Right kidney (tissue), 9 donors: ENCODE measurements around the gene ZNF160.
A peak's percentile ranks its signal among the peaks of the same experiment; 100 is the strongest.
"Not testable (repeated sequence)": the region's sequence is repeated elsewhere in the genome, so short reads cannot be mapped to it uniquely, and the experiment has no call there.

ENCODE experiments used
- DNase-seq: peaks from one replicate; pipeline ENCODE4 v3.0.0-alpha.2; 2016
- long read RNA-seq, 8 donors: transcript quantifications; one replicate each; lab custom pipeline, GENCODE V29; 2026

ZNF160 gene
- long read RNA-seq, donor 1, full-length matches to known transcripts, result 7 of 7 reads
- long read RNA-seq, donor 1, partial matches to known transcripts, result 0 of 7 reads
- long read RNA-seq, donor 1, other reads (novel, unspliced or antisense), result 0 of 7 reads
- long read RNA-seq, donor 2, full-length matches to known transcripts, result 2 of 2 reads
- long read RNA-seq, donor 2, partial matches to known transcripts, result 0 of 2 reads
- long read RNA-seq, donor 2, other reads (novel, unspliced or antisense), result 0 of 2 reads
- long read RNA-seq, donor 3, full-length matches to known transcripts, result 9 of 14 reads
- long read RNA-seq, donor 3, partial matches to known transcripts, result 5 of 14 reads
- long read RNA-seq, donor 3, other reads (novel, unspliced or antisense), result 0 of 14 reads
- long read RNA-seq, donor 4, full-length matches to known transcripts, result 17 of 17 reads
- long read RNA-seq, donor 4, partial matches to known transcripts, result 0 of 17 reads
- long read RNA-seq, donor 4, other reads (novel, unspliced or antisense), result 0 of 17 reads
- long read RNA-seq, donor 5, full-length matches to known transcripts, result 13 of 13 reads
- long read RNA-seq, donor 5, partial matches to known transcripts, result 0 of 13 reads
- long read RNA-seq, donor 5, other reads (novel, unspliced or antisense), result 0 of 13 reads
- long read RNA-seq, donor 6, full-length matches to known transcripts, result 11 of 11 reads
- long read RNA-seq, donor 6, partial matches to known transcripts, result 0 of 11 reads
- long read RNA-seq, donor 6, other reads (novel, unspliced or antisense), result 0 of 11 reads
- long read RNA-seq, donor 7, full-length matches to known transcripts, result 20 of 20 reads
- long read RNA-seq, donor 7, partial matches to known transcripts, result 0 of 20 reads
- long read RNA-seq, donor 7, other reads (novel, unspliced or antisense), result 0 of 20 reads
- long read RNA-seq, donor 8, full-length matches to known transcripts, result 8 of 14 reads
- long read RNA-seq, donor 8, partial matches to known transcripts, result 6 of 14 reads
- long read RNA-seq, donor 8, other reads (novel, unspliced or antisense), result 0 of 14 reads

- peak; percentile 86 for DNase-seq
These were observed at the start of gene ZNF160 for GRCh38 chr19:53103234-53104203. Gene ZNF160, minus strand, starts transcription at chr19:53103422. Its CDS starts 17,146 bp downstream, at chr19:53086276.

DNA sequence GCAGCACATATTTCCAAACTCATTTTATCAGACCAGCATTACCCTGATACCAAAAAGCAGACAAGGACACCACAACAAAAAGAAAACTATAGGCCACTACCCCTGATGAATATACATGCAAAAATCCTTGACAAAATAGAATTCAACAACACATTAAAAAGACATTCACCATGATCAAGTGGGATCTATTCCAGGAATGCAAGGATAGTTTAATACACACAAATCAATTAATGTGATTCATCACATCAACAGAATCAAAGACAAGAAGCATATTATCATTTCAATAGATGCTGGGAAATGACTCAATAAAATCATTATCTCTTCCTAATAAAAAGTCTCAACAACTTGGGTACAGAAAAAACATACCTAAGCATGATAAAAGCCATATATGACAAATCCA, 44.4 kb upstream of the ZNF160 start:
- no peak for DNase-seq

DNA sequence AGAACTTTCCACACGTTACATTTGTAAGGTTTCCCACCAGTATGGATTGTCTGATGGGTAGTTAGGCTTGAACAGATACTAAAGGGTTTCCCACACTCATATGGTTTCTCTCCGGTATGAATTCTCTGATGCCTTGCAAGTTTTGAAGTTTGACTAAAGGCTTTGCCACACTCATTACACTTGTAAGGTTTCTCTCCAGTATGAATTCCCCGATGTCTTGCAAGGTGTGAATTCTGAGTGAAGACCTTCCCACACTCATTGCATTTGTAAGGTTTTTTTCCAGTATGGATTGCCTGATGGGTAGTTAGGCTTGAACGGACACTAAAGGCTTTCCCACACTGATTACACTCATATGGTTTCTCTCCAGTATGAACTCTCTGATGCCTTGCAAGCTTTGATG, 37.1 kb upstream of the ZNF160 start:
- no peak for DNase-seq

DNA sequence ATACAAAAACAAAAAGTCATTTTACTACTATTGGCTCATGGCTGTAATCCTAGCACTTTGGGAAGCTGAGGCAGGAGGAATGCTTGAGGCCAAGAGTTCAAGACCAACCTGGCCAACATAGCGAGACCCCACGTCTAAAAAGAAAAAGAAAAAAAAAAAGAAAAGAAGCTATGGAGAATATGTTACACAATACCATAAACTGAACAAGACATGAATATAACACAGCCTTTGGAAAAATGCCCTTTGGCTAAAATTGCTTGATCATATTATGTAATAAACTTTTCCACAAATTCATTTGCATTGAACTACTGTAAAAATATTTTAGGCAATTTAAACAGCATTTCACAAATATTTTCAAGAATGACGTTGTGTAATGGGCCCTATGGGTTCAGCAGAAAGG, 33.2 kb upstream of the ZNF160 start:
- no peak for DNase-seq

DNA sequence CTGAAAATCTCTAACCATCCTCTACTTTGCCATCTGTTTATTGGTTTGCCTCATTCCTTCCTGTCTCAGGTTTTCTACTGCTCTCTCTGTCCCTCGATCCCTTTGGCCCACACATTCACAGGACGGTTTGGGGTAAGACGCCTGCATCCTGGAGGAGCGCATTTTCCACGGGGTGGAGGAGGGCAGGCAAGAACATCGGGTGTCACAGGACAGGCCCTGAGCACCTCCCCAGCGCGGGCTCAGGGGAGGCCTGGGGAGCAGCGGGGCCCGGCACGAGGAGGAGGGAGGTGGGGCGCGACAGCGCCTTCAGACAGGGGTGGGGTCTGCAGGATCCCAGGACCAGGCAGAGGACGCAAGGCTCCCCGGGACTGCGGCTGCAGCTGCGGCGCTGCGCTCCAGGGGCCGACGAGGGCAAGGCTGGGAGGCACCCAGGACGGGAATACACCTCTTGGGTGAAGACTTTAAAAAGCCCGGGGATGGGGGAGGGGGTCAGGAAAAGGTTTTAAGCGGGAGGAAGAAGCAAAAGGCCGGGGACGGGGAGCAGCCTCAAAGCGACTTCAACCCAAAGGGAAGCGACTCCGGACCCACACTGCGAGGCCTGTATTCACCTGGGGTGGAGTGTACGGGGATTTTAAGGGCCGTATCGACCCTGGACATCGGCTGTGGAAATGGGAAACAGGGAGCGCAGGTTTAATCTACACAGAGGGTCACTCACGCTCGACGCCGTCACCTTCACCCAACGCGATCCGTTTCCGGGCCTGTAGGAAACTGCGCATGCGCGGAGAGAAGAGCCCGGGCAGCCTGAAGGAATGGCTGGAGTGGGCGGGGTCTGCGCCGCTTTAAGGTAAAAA, 29.1 kb upstream of the ZNF160 start, which contains the start of gene ZNF415:
Gene ZNF415, minus strand, starts transcription at position 770 of the 851 bp plus-strand sequence. CDS start 10,234 bp downstream, outside the sequence.
- DNase-seq, result peak; percentile 94

- DNase-seq, result no peak
These were observed 28.5 kb upstream of the ZNF160 start for GRCh38 chr19:53131727-53132126.

DNA sequence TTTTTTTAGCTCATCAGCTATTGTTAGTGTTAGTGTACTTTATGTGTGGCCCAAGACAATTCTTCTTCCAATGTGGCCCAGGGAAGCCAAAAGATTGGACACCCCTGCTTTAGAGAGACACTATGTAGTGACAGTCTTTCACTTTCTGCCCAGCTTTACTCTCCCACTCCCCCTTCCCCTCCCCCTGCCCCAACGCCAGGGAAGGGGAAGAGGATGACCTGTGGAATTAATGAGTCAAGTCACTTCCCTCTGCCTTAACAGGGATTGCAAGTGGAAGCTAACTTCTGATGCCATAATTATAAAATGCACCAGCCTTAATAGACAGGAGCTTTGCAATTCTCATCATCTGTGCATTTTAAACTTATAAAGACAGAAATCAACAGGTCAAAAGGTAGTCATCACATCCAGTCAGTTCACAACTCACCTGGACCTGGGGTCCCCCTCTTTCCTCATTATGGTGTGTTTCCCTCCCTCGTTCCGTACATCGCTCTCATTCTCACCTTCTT, 27.9 kb upstream of the ZNF160 start:
- no peak for DNase-seq

- peak; percentile 8 for DNase-seq
These were observed 27.3 kb upstream of the ZNF160 start for GRCh38 chr19:53130506-53130905.

DNA sequence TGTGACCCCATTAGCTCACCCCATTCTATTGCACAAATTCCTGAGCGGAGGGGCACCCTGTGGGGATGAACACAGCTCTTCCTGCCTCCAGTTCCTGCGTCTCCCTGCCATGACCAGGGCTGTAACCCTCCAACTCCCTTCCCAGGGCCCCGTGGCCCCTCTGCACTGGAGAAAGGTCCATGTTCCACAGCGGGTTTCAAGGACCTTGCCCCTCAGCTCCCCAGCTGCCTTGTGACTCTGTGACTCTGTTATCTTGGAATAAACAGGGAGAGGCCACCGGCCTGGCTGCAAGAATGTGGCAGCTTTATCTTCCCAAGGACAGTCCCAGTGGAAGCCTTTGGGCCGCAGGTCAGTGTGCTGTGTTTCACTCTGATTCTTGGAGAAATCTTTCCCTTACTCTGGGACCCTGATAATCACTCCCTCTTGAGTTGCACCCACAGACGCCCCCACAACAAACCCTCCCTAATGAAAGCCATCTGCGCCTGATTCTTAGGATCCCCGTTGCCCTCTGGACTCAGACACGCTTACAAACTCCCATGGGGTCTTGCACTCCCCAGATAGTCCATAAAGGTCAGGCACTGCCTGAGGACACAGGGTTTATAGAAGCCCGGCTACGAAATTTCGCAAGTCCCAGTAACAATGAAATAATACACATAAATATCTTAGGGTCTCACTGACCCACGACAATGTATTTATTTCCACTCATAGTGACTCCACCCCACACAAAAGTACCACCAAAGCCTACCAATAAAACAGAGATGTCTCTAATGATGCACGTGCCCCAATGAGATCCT, 23.7 kb upstream of the ZNF160 start:
- not testable (repeated sequence) for DNase-seq

DNA sequence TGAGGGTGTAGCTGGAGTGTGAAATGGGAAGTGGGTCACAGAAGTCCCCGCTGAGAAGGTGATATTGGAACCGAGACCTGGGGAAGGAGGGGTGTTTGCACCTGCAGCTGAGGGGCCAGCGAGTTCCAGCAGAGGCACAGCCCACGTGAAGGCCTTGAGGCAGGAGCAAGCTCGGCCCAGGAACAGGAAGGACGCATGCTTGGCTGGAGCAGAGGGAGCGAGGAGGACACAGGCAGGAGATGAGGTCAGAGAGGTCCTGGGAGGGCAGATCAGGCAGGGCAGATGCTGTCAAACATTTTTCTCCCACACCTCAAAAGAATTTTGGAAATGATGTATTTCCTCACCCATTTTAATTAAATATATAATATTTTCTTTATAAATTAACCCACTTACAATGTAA, 20.2 kb upstream of the ZNF160 start:
- DNase-seq, result no peak

GRCh38 chr19:53112286-53112685, 9.1 kb upstream of the ZNF160 start:
- DNase-seq, result no peak

GRCh38 chr19:53109527-53109926, 6.3 kb upstream of the ZNF160 start:
- DNase-seq, result no peak

DNA sequence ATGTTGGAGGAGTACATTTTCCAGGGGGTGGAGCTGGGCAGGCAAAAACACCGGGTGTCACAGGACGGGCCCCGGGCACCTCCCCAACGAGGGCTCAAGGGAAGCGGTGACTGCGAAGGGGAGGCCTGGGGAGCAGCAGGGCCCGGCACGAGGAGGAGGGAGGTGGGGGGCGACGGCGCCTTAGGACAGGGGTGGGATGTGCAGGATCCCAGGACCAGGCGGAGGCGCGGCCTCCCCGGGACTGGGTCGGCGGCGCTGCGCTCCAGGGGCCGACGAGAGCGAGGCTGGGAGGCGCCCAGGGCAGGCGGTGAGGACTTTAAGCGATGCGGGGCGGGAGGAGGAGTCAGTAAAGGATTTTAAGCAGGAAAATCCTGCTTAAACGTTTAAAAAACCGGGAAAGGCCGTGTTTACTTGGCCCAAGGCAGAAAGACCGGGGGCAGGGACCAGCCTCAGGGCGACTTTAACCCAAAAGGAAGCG, 427 bp downstream of the ZNF160 start:
- DNase-seq, result no peak

- DNase-seq, result no peak
These were observed 941 bp downstream of the ZNF160 start for GRCh38 chr19:53102206-53102755.

GRCh38 chr19:53101518-53101917, 1.7 kb downstream of the ZNF160 start:
- DNase-seq, result no peak

DNA sequence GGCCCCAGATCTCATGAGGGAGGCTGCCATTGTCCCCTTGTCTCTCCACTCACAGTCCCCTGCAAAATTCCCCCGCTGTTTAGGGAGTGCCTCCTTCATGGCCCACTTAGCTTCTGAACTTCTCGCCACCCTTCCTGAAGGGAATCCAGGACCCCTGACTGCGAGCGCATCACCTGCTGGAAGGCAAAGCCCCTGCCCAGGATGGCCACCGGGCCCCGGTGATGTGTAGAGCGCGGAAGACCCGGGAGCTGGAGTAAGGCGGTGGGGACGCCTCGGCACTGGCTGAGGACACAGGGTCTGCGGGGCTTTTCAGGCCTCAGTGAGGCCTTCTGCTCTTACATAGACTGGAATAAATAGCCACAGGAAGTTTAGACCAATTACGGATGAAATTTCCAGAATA, 4.7 kb downstream of the ZNF160 start:
- DNase-seq, result not testable (repeated sequence)

DNA sequence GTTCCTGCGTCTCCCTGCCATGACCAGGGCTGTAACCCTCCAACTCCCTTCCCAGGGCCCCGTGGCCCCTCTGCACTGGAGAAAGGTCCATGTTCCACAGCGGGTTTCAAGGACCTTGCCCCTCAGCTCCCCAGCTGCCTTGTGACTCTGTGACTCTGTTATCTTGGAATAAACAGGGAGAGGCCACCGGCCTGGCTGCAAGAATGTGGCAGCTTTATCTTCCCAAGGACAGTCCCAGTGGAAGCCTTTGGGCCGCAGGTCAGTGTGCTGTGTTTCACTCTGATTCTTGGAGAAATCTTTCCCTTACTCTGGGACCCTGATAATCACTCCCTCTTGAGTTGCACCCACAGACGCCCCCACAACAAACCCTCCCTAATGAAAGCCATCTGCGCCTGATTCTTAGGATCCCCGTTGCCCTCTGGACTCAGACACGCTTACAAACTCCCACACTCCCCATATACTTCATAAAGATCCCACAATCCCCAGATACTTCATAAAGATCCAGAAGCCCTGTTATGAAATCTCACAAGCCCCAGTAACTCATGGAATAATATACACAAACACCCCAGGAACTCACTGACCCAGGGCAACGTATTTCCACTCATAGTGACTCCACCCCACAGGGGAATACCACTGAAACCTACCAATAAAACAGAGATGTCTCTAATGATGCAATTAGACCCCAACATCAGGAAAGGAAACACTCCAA, 6.1 kb downstream of the ZNF160 start:
- not testable (repeated sequence) for DNase-seq

DNA sequence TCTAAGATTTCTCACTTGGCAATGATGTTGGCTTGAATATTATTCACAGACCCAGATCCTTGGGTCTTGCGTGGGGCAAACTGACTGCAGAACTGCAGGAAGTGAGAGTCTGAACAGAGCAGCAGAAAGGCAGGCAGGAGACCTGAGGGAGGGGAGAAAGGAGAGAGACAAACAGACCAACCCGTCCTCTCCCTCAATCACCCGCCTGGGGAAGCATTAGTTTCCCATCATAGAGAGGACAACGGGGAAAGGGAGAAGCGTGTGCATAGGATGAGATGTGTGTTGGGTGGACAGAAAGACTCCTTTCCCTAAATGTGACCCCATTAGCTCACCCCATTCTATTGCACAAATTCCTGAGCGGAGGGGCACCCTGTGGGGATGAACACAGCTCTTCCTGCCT, 6.6 kb downstream of the ZNF160 start:
- not testable (repeated sequence) for DNase-seq
